ACHN (cell line): ENCODE measurements around the gene SIRPA.

ENCODE experiments used
- DNase-seq: peaks from one replicate; pipeline ENCODE4 v3.0.0-alpha.2; 2015
- in situ Hi-C: cut with HindIII; loops from 2 replicates; pipeline ENCODE4 v1.10.0; 2017; ENCODE audit warnings: low sequenced_read_pairs, low pct_ligation_motif_present, low pct_unique_long_range_greater_than_20kb

The SIRPA gene

DNA sequence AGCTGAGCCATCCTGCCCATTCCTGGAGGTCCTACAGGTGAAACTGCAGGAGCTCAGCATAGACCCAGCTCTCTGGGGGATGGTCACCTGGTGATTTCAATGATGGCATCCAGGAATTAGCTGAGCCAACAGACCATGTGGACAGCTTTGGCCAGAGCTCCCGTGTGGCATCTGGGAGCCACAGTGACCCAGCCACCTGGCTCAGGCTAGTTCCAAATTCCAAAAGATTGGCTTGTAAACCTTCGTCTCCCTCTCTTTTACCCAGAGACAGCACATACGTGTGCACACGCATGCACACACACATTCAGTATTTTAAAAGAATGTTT is 44.0 kb downstream of the SIRPA start:
- in situ Hi-C loops: no loop called here
- DNase-seq: no peak

DNA sequence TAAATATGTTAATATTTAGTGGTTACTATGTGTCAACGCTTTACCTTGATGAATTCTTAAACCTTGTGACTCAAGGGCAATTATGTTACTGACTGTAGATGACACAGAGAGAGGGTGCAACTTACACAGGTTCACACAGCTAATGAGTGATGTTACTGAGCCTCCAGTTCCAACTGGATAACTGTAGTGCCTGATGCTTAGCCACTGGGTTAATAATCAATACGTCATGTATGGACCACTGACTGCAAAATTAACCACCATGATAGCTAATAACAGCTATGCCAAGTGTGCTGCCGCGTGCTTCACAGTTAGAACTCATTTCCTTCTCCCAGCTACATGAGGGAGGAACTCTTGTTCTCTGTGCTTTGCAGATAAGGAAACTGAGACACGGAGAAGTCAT is 45.4 kb downstream of the SIRPA start:
- in situ Hi-C loops: no loop called here
- DNase-seq: no peak

- DNase-seq: no peak
- in situ Hi-C loops: no loop called here
These were observed 46.0 kb downstream of the SIRPA start for GRCh38 chr20:1941226-1941625.

DNA sequence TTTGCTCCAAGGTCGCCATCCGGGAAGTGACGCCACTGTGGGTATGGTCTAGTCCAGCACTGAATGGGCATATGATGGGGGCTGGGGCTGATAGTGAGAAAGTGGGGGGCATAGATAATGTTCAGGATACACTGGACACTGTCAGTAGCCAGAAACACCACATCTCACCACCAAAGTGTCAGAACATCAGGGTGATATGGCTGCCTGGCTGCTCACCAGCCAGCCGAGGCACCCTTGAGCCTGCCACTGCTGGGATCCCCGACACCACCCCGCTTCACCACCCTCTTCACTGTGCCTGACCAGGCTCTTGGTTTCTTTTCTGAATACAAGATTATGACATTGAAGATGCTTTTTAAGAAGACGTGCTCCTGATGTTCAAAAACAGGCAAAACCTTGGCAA is 46.9 kb downstream of the SIRPA start:
- DNase-seq: no peak
- in situ Hi-C loops: no loop called here

DNA sequence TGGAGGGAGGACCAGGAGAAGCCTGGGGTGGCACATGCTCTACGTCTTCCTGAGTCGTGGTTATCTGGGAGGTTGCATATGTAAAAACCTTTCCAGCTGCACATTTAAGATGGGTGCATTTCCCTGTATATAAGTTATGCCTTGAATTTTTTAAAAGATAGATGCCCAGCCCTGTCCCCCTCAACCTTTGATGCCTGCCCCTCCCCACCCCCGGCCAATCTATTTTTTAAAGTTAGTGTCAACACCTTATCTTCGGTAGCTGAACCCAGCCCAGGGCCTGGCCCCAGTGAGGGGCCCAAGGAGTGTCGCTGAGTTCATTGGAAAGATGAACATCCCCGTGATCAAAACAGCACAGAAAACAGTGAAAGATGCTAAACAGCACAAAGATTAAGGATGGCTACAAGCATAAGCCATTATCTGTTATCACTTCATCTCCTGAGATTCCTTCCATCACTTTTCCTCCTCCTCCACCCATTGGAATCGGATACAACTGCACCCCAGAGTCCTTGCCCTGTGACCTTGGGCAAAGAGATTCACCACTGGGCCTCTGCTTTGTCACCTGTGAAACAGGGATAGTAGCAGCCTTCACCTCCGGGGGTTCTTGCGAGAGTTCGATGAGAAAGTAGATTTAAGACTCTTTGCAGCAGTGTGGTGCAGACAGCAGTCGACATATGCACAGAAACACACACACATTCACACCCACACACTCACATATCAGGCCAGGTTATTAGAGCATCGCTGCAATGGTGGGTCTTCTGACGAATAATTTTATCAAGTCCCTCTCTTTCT is 47.5 kb downstream of the SIRPA start:
- in situ Hi-C loops: no loop called here
- DNase-seq: no peak

GRCh38 chr20:1943275-1944002 is 48.2 kb downstream of the SIRPA start:
- DNase-seq: no peak
- in situ Hi-C loops: no loop called here

DNA sequence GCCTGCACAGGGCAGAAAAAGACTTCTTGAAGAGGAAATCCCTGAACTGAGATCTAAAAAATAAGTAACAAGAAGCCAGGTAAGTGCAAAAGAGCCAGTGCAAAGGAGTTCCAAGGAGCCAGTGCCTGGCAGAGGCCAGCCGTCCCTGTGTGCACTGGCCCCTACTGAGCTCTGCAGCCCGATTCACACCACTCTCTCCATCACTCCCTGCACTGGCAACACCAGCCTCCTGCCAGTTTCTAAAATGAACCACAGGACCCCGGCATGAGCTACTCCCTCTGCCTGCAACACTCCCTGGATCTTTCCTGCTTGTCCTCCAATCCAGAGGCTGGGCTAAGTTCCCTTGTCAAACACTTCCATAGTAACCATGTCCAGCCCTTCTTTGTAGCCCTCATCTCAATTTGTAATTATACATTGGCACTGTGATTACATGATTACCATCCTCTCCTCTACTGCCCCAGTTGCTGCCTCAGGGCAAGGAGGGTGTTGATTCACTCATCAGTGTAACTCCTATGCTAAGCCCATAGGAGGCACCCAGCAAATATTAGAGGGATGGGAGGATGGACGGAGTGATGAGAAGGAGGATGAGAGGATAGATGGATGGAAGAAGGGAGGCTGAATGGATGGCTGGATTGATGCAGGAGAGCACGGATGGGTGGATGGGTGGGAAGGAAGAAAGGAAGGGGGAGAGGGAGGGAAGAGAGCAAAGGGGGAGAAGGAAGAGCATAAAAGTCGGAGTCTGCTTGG is 49.3 kb downstream of the SIRPA start:
- in situ Hi-C loops: no loop called here
- no peak for DNase-seq

DNA sequence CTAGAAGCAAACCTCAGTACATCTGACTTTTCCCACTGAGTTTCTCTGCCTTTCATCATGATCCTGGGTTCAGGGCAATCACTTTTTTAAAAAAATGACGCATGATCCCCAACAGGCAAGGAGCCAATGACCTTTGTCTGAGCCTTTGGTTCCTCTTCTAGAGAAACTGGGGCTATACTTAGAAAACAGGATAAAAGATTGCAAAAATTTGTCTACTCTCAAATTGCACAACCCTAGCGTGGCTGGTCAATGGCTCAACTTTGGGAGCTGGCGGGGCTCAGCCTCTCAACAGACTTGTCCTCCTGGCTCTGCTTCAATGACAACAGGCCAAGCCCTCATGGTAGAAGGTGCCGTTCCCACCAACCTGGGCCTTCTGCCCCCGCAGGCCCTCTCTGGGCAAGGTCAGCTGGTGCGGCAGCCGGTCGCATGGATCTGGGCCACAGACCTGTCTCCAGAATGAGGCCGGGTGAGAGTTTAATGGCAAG is 50.0 kb downstream of the SIRPA start:
- in situ Hi-C loops: no loop called here
- DNase-seq: no peak

- no peak for DNase-seq
- in situ Hi-C loops: no loop called here
These were observed 50.5 kb downstream of the SIRPA start for GRCh38 chr20:1945660-1946059.

DNA sequence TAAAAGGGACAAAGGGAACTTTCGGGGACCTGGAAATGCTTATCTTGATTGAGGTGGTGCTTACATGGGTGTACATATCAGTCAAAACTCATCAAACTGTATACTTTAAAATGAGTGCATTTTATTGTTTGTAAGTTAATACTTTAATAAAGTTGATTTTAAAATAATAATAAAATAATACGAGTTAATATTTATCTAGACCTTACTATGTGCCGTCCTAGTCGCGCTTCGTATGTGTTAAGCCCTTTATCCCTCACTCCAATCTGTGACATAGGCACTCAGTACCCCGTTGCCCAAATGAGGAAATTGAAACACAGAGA is 51.2 kb downstream of the SIRPA start:
- in situ Hi-C loops: no loop called here
- no peak for DNase-seq

DNA sequence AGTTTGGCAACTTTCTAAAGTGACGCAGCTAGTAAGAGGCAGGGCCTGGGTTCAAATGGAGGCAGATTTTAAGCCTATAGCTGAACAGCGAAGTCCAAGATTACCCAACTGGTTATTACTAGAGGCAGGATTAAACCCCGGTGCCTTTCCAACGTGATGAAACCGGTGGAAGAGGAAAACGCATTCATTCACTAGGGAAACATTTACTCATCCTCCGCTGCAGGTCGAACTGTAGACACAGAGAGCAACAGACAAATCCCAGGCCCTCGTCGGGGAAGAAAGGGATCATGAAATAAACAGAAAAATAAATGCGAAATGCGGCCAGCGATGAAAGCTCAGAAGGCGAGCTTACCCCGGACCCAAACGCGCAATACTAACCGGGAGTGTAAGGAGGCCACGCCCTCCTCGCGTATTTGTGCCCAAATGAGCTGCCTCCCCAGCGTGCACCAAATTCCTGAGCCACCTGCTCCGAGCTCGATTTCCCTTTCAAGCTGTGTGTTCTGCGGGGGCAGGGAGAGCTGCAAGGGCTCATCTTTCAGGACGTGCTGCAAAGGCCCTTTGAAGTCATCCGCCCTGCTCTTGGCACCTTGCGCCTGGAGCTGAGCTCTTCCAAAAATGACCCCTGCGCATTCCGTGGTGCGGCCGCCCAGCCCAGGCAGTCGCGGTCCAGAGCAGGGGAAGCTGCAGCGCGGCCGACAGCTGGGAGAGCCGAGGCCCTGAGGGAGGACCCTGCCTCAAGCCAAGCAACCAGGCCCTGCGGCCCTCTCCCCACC is 51.7 kb downstream of the SIRPA start:
- in situ Hi-C loops: no loop called here
- no peak for DNase-seq

DNA sequence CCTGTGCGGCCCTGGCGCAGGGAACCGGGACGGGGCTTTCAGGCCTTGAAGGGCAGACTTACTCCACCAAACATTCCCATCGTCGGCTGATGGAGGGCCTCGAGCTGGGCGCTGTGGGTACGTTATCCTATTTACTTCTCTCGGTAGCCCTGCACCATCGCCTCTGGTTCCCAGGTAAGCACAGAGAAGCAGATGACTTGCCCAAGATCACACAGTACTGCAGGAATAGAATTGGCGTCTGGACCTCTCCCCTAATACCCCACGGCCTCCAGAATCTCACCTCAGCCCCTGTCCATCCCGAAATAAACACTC is 52.3 kb downstream of the SIRPA start:
- in situ Hi-C loops: no loop called here
- DNase-seq: no peak

GRCh38 chr20:1949347-1950100 is 54.3 kb downstream of the SIRPA start:
- in situ Hi-C loops: no loop called here
- no peak for DNase-seq

DNA sequence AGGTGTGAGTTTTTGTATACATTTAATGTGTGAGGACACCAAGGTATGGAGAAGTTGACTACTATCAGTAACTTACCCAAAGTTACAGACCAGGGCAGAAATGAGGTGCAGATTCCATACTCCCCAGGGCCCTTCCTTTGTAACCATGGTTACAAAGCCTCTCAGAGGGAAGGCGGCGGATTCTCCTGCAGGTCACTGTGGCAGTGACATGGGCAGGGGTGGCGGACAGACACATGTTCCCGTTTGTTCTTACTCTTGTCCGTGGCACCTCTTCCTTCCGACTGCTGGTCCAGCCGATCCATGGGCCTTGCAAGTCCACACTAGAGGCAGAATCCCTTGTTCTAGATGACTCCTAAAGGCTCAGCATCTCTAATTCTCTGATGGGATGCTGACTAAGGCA is 55.6 kb downstream of the SIRPA start:
- no peak for DNase-seq
- in situ Hi-C loops: no loop called here

- in situ Hi-C loops: no loop called here
- DNase-seq: no peak
These were observed 56.4 kb downstream of the SIRPA start for GRCh38 chr20:1951436-1952115.

DNA sequence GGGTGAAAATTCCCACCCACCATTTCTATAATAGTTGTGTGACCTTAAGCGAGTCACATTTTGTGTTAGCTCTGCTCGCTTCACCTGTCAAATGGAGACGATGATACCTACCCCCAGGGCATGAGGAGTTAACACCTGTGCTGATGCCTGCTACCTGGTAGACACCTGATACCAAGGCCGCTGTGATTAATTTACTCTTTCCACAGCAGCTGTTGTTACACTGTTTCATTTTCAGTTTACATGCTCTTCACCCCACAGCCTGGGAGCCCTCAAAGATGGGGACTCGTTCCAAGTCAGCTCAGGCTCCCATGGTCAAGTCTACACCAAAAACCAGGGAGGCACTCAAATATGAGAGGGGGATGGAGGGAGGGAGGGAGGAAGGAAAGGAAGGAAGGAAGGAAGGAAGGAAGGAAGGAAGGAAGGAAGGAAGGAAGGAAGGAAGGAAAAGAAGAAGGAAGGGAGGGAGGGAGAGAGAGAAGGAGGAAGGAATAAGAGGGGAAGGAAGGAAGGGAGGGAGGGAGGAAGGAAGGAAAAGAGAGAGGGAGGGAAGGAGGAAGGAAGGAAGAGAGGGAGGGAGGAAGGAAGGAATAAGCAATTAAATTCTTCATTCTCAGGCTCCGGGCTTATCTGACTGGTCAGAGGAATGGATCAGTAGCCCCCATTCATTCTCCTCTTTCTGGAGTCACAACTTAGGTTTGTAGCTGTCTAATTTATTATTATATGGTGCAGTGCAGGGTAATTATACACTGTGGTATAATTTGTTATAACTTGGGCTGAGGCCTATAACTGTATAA is 57.7 kb downstream of the SIRPA start:
- in situ Hi-C loops: no loop called here
- DNase-seq: no peak

GRCh38 chr20:1953621-1954020 is 58.4 kb downstream of the SIRPA start:
- in situ Hi-C loops: no loop called here
- no peak for DNase-seq
